ENCODE measurements around the gene CASP8. TPM values are rescaled to one million over a fixed set of nuclear protein-coding genes. Genes with fewer than 3 reads are reported as not detected.

CASP8 gene
- total and polyA plus RNA-seq, 2 donors (not counting 3 experiments of a cell fraction or from before 2014, with no cell fraction given) = 5.3 to 5.8 TPM

- BruUV-seq (replicated peaks) = no TSS peak
These were observed 47.5 kb downstream of the CASP8 start for GRCh38 chr2:201307876-201308275.

More at GRCh38 chr2:201307876-201308275, 47.5 kb downstream of the CASP8 start:
- Histone ChIP-seq H3K27ac (ENCODE audit: insufficient read depth, low read depth, low read length) (no peak overlapping the region), H4K20me1 (replicated peaks; ENCODE audit: control insufficient read depth, extremely low read depth, insufficient read depth, low read length) (no peaks in the 10 kb centered on the region), H3K4me2 (ENCODE audit: insufficient read depth, low read length) (no peak overlapping the region), H3K27me3 (ENCODE audit: control insufficient read depth in 2 of 2, insufficient read depth in 2 of 2, low read length in 2 of 2) (no peaks in the 10 kb centered on the region), H3K9me1 (replicated peaks; ENCODE audit: control insufficient read depth, extremely low read depth, insufficient read depth, low read length) (no peaks in the 10 kb centered on the region), H3K9me3 (replicated peaks; ENCODE audit: control insufficient read depth, insufficient read depth, low read length) (no peaks in the 10 kb centered on the region), H3K9ac (replicated peaks; ENCODE audit: extremely low read depth, insufficient read depth, low read length) (no peak overlapping the region), H3K4me1 (ENCODE audit: control insufficient read depth, extremely low read depth, insufficient read depth, low read length) (no peaks in the 10 kb centered on the region), H3K36me3 (ENCODE audit: control insufficient read depth in 2 of 2, extremely low read depth in 1 of 2, insufficient read depth in 2 of 2, low read length in 2 of 2) (no peaks in the 10 kb centered on the region), H2AFZ (ENCODE audit: low read depth, low read length) (no peak overlapping the region), H3K4me3 (replicated peaks in 1 of 3; ENCODE audit: insufficient read depth in 1 of 3, low read depth in 1 of 3, low read length in 3 of 3) (no peak overlapping the region), H3K79me2 (ENCODE audit: control insufficient read depth, insufficient read depth, low read length) (no peaks in the 10 kb centered on the region)
- DNase-seq (ENCODE audit: low read depth, low spot score) (no peak), FAIRE-seq (no peak)
- dilution Hi-C loops (cut with MboI; ENCODE audit: extremely low pct_ligation_motif_present, low sequenced_read_pairs) = no loop called here
- TF ChIP-seq GATA2 (IDR thresholded peaks at IDR 0.05; ENCODE audit: insufficient read depth, insufficient read length, low read depth, low read length) (no peak), JUN (IDR thresholded peaks at IDR 0.05; ENCODE audit: borderline replicate concordance, insufficient read depth, insufficient read length, low read depth) (no peak), MYC (IDR thresholded peaks at IDR 0.05; ENCODE audit: low read depth, low read length) (no peak), POLR2A (IDR thresholded peaks at IDR 0.05; ENCODE audit: low read depth, low read length) (no peak), POLR2AphosphoS5 (IDR thresholded peaks at IDR 0.05; ENCODE audit: insufficient read depth, low read depth, low read length) (no peak), EZH2 (IDR thresholded peaks at IDR 0.05; ENCODE audit: borderline replicate concordance, low read depth, low read length, severe bottlenecking) (no peak), CTCF (IDR thresholded peaks at IDR 0.05; ENCODE audit: extremely low read depth in 1 of 2, insufficient read depth in 1 of 2, low read depth in 1 of 2, low read length in 2 of 2) (no peak), FOS (IDR thresholded peaks at IDR 0.05; ENCODE audit: borderline replicate concordance, insufficient read depth, low read length) (no peak)
- ChIA-PET POLR2A (no interaction called here), CTCF (interaction anchor here (0.7 to 1.3 kb wide), 2 partner anchors 8 to 10 kb away, joined by 3 to 4 read pairs; no protein-coding TSS in a partner anchor)
- intact Hi-C loops (cut with micrococcal nuclease) = no loop called here
